ENCODE data around the gene ASIC1.

DNA sequence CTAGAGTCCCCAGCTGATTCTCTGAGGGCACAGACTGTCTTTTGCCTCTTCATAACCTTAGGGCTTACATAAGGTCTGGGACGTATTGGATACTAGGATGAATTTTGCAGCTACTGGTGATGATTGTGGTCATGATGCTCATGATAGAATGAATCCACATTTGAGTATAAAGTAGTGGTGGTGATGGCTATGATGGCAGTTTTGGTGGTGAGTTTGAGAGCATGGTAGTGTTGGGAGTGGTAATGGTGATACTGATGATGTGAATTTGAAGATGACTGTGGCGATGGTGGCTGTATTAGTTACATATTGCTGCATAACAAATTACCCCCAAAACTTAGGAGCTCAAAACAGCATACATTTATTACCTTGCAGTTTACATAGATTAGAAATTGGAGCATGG lies 14.1 kb upstream of the ASIC1 start:
- TF ChIP-seq POLR2A (IDR thresholded peaks at IDR 0.05) (no peak), EP300 (IDR thresholded peaks at IDR 0.05) (no peak), POLR2AphosphoS5 (IDR thresholded peaks at IDR 0.05) (no peak)
- TF ChIP-seq, protein P1, sequence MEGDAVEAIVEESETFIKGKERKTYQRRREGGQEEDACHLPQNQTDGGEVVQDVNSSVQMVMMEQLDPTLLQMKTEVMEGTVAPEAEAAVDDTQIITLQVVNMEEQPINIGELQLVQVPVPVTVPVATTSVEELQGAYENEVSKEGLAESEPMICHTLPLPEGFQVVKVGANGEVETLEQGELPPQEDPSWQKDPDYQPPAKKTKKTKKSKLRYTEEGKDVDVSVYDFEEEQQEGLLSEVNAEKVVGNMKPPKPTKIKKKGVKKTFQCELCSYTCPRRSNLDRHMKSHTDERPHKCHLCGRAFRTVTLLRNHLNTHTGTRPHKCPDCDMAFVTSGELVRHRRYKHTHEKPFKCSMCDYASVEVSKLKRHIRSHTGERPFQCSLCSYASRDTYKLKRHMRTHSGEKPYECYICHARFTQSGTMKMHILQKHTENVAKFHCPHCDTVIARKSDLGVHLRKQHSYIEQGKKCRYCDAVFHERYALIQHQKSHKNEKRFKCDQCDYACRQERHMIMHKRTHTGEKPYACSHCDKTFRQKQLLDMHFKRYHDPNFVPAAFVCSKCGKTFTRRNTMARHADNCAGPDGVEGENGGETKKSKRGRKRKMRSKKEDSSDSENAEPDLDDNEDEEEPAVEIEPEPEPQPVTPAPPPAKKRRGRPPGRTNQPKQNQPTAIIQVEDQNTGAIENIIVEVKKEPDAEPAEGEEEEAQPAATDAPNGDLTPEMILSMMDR (IDR thresholded peaks at IDR 0.05): no peak
